Neural cell (in vitro differentiated cells): ENCODE results near the gene CRTC3.

Source experiments
- MXI1 ChIP-seq: fragments of 450-650 bp; conservative IDR thresholded peaks from 2 replicates; pipeline ENCODE4 v1.6.1; 2014; ENCODE audit warnings: antibody characterized with exemption, mild to moderate bottlenecking; ENCODE audit not compliant: poor library complexity, severe bottlenecking
- POLR2AphosphoS5 ChIP-seq: IDR thresholded peaks from 2 replicates; pipeline ENCODE4 v1.6.1; 2012
- TF ChIP-seq, protein P1 (sequence below): IDR thresholded peaks from 2 replicates; pipeline ENCODE4 v1.6.1; 2012; ENCODE audit warnings: borderline replicate concordance
- TF ChIP-seq, protein P2 (sequence below): fragments of 450-650 bp; IDR thresholded peaks from 2 replicates; pipeline ENCODE4 v1.5.1; 2014; ENCODE audit warnings: antibody characterized with exemption, mild to moderate bottlenecking, moderate library complexity; ENCODE audit not compliant: poor library complexity, severe bottlenecking

DNA sequence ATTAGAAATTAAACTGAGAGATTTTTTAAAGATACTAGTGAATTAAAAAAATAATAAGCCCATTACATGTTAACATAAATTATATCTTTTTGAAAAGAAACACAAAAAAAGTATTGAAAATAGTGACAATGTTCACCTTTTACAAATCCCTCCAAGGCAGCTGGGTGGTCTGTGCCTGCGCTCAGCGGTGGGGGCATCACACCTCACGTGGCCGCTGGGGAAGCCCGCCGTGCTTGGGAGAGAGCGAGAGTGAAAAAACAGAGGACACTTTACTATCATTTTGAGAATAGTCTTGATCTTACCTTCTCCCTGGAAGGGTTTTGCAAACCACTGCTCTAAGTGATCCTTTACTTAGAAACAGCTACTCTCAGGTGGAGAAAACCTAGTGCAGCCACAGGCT, 76.9 kb downstream of the CRTC3 start:
- TF ChIP-seq POLR2AphosphoS5 (no peak), MXI1 (no peak)
- TF ChIP-seq, protein P1, sequence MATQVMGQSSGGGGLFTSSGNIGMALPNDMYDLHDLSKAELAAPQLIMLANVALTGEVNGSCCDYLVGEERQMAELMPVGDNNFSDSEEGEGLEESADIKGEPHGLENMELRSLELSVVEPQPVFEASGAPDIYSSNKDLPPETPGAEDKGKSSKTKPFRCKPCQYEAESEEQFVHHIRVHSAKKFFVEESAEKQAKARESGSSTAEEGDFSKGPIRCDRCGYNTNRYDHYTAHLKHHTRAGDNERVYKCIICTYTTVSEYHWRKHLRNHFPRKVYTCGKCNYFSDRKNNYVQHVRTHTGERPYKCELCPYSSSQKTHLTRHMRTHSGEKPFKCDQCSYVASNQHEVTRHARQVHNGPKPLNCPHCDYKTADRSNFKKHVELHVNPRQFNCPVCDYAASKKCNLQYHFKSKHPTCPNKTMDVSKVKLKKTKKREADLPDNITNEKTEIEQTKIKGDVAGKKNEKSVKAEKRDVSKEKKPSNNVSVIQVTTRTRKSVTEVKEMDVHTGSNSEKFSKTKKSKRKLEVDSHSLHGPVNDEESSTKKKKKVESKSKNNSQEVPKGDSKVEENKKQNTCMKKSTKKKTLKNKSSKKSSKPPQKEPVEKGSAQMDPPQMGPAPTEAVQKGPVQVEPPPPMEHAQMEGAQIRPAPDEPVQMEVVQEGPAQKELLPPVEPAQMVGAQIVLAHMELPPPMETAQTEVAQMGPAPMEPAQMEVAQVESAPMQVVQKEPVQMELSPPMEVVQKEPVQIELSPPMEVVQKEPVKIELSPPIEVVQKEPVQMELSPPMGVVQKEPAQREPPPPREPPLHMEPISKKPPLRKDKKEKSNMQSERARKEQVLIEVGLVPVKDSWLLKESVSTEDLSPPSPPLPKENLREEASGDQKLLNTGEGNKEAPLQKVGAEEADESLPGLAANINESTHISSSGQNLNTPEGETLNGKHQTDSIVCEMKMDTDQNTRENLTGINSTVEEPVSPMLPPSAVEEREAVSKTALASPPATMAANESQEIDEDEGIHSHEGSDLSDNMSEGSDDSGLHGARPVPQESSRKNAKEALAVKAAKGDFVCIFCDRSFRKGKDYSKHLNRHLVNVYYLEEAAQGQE, result no peak
- TF ChIP-seq, protein P2, sequence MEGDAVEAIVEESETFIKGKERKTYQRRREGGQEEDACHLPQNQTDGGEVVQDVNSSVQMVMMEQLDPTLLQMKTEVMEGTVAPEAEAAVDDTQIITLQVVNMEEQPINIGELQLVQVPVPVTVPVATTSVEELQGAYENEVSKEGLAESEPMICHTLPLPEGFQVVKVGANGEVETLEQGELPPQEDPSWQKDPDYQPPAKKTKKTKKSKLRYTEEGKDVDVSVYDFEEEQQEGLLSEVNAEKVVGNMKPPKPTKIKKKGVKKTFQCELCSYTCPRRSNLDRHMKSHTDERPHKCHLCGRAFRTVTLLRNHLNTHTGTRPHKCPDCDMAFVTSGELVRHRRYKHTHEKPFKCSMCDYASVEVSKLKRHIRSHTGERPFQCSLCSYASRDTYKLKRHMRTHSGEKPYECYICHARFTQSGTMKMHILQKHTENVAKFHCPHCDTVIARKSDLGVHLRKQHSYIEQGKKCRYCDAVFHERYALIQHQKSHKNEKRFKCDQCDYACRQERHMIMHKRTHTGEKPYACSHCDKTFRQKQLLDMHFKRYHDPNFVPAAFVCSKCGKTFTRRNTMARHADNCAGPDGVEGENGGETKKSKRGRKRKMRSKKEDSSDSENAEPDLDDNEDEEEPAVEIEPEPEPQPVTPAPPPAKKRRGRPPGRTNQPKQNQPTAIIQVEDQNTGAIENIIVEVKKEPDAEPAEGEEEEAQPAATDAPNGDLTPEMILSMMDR, result no peak
